PC-9 (cell line): Measurements from ENCODE around the gene C1QC.

Experiments
- EZH2 ChIP-seq: fragments of 200-600 bp; sonication (generic); IDR thresholded peaks from 2 replicates; pipeline ENCODE4 v1.8.0; 2017; ENCODE audit warnings: antibody characterized with exemption, low read depth
- TF ChIP-seq, protein P1 (sequence below): fragments of 200-600 bp; sonication (generic); conservative IDR thresholded peaks from 2 replicates; pipeline ENCODE4 v1.6.1; 2017; ENCODE audit warnings: mixed run types, antibody characterized with exemption, mild to moderate bottlenecking, moderate library complexity

DNA sequence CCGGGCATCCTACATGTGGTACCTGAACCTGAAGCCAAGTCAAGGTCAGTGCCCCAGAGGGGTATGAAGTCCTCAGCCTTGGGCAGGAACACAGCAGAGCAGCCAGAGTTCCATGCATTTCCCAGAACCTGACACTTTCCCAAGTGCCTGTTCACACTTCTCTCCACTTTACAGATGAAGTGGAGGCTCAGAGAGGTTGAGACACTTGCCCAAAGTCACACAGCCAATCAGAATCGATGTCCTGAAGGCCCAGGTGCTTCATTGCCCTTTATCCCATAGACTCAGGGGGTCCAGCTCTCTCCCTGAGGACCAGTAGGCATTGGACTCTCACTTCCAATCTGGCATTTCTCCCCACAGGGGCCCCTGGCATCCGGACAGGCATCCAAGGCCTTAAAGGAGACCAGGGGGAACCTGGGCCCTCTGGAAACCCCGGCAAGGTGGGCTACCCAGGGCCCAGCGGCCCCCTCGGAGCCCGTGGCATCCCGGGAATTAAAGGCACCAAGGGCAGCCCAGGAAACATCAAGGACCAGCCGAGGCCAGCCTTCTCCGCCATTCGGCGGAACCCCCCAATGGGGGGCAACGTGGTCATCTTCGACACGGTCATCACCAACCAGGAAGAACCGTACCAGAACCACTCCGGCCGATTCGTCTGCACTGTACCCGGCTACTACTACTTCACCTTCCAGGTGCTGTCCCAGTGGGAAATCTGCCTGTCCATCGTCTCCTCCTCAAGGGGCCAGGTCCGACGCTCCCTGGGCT lies 4.8 kb upstream of the C1QC start:
- TF ChIP-seq, protein P1, sequence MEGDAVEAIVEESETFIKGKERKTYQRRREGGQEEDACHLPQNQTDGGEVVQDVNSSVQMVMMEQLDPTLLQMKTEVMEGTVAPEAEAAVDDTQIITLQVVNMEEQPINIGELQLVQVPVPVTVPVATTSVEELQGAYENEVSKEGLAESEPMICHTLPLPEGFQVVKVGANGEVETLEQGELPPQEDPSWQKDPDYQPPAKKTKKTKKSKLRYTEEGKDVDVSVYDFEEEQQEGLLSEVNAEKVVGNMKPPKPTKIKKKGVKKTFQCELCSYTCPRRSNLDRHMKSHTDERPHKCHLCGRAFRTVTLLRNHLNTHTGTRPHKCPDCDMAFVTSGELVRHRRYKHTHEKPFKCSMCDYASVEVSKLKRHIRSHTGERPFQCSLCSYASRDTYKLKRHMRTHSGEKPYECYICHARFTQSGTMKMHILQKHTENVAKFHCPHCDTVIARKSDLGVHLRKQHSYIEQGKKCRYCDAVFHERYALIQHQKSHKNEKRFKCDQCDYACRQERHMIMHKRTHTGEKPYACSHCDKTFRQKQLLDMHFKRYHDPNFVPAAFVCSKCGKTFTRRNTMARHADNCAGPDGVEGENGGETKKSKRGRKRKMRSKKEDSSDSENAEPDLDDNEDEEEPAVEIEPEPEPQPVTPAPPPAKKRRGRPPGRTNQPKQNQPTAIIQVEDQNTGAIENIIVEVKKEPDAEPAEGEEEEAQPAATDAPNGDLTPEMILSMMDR, result no peak
- no peak for TF ChIP-seq EZH2
